ENCODE data around the gene MYO6.
"Not testable (repeated sequence)": the region's sequence is repeated elsewhere in the genome, so short reads cannot be mapped to it uniquely, and the experiment has no call there.

Gene MYO6

DNA sequence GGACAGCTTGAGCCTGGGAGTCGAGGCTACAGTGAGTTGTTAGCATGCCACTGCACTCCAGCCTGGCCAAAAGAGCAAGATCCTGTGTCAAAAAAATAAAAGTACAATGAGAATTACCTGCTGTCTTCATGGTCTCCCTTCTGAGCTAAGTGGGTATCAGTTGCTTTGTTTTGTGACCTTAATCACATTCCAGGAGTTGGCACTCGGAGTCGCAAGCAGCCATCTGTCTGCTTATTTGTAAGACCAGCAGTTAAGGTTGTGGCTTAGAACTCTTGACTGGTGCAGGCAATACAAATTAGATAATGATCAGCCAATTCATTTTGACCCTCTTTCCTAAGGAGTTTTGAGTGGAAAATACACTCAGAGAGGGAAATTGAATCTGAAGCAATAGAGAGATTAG lies 114.0 kb downstream of the MYO6 start:
- no peaks in the 10 kb centered on the region for H3K9me3 Mint-ChIP-seq
- H3K36me3 Mint-ChIP-seq (ENCODE audit: low read depth), result no peaks in the 10 kb centered on the region
- H3K4me1 Mint-ChIP-seq (ENCODE audit: low read depth), result no peaks in the 10 kb centered on the region
- intact Hi-C loops (cut with micrococcal nuclease), result no loop called here
- H3K27me3 Mint-ChIP-seq, result peaks cover 4% of the 10 kb centered on the region
- no peak overlapping the region for H3K27ac Mint-ChIP-seq
- no peak overlapping the region for H3K4me3 Mint-ChIP-seq

DNA sequence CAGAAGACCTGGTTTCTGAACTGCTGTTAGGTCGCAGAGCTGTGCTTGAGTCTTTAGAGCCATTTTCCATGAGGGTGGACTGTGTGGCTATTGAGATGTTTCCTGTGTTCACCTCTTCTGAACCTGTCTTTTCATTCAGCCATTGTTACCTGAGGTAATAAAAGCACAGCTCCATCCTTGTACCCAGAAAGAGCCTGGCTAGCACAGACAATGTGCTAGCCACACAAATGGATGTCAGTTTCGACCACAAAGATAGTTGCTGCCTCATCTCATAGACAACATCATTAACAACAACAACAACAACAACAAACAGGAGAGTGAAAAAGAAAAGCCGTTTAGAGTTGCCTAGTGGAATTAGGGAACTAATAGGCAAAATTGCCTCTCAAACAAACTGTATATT lies 114.7 kb downstream of the MYO6 start:
- H3K36me3 Mint-ChIP-seq (ENCODE audit: low read depth), result no peaks in the 10 kb centered on the region
- H3K4me3 Mint-ChIP-seq, result no peak overlapping the region
- no peak overlapping the region for H3K27ac Mint-ChIP-seq
- H3K4me1 Mint-ChIP-seq (ENCODE audit: low read depth), result no peaks in the 10 kb centered on the region
- intact Hi-C loops (cut with micrococcal nuclease), result no loop called here
- no peaks in the 10 kb centered on the region for H3K9me3 Mint-ChIP-seq
- peaks cover 4% of the 10 kb centered on the region for H3K27me3 Mint-ChIP-seq

- intact Hi-C loops (cut with micrococcal nuclease), result no loop called here
- Mint-ChIP-seq H3K27me3 (peaks cover 3% of the 10 kb centered on the region), H3K4me3 (no peak overlapping the region), H3K27ac (no peak overlapping the region), H3K9me3 (no peaks in the 10 kb centered on the region), H3K36me3 (ENCODE audit: low read depth) (no peaks in the 10 kb centered on the region), H3K4me1 (ENCODE audit: low read depth) (no peaks in the 10 kb centered on the region)
These were observed 115.4 kb downstream of the MYO6 start for GRCh38 chr6:75864446-75864845.

GRCh38 chr6:75870389-75870788 lies 121.3 kb downstream of the MYO6 start:
- Mint-ChIP-seq H3K4me3 (no peak overlapping the region), H3K4me1 (ENCODE audit: low read depth) (no peaks in the 10 kb centered on the region), H3K27ac (no peak overlapping the region), H3K9me3 (no peaks in the 10 kb centered on the region), H3K36me3 (ENCODE audit: low read depth) (no peaks in the 10 kb centered on the region), H3K27me3 (peaks cover 2% of the 10 kb centered on the region)
- intact Hi-C loops (cut with micrococcal nuclease), result no loop called here

- Mint-ChIP-seq H3K27ac (no peak overlapping the region), H3K27me3 (peaks cover 2% of the 10 kb centered on the region), H3K36me3 (ENCODE audit: low read depth) (no peaks in the 10 kb centered on the region), H3K9me3 (no peaks in the 10 kb centered on the region), H3K4me3 (no peak overlapping the region), H3K4me1 (ENCODE audit: low read depth) (no peaks in the 10 kb centered on the region)
- intact Hi-C loops (cut with micrococcal nuclease), result no loop called here
These were observed 125.2 kb downstream of the MYO6 start for GRCh38 chr6:75874224-75874623.

DNA sequence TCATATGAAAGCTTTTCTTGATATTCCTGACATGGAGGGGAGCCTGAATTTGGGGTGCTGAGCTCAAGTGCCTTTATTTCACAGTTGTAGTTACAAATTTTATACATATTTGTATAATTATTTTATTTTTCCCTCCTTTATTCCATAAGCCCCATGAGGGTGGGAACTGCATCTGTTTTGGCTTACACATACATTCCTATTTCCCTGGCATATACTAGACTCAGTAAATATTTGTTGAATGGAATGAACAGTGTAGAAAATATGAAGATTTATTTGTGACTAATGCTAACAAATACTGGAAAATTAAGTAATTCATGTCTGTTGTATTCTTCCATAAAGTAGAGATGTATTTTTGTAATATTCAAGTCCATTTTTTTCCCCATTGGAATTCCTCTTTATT lies 127.1 kb downstream of the MYO6 start:
- Mint-ChIP-seq H3K36me3 (ENCODE audit: low read depth) (no peaks in the 10 kb centered on the region), H3K4me1 (ENCODE audit: low read depth) (no peaks in the 10 kb centered on the region), H3K27me3 (peaks cover 2% of the 10 kb centered on the region), H3K27ac (no peak overlapping the region), H3K4me3 (no peak overlapping the region), H3K9me3 (no peaks in the 10 kb centered on the region)
- intact Hi-C loops (cut with micrococcal nuclease), result no loop called here

- no peaks in the 10 kb centered on the region for H3K27me3 Mint-ChIP-seq
- intact Hi-C loops (cut with micrococcal nuclease), result no loop called here
- no peaks in the 10 kb centered on the region for H3K9me3 Mint-ChIP-seq
- no peak overlapping the region for H3K27ac Mint-ChIP-seq
- H3K4me3 Mint-ChIP-seq, result no peak overlapping the region
- H3K4me1 Mint-ChIP-seq (ENCODE audit: low read depth), result no peaks in the 10 kb centered on the region
- H3K36me3 Mint-ChIP-seq (ENCODE audit: low read depth), result no peaks in the 10 kb centered on the region
These were observed 131.3 kb downstream of the MYO6 start for GRCh38 chr6:75880305-75880704.

GRCh38 chr6:75882734-75883133 lies 133.7 kb downstream of the MYO6 start:
- Mint-ChIP-seq H3K36me3 (ENCODE audit: low read depth) (no peaks in the 10 kb centered on the region), H3K4me3 (no peak overlapping the region), H3K27me3 (no peaks in the 10 kb centered on the region), H3K27ac (no peak overlapping the region), H3K4me1 (ENCODE audit: low read depth) (no peaks in the 10 kb centered on the region), H3K9me3 (no peaks in the 10 kb centered on the region)
- intact Hi-C loops (cut with micrococcal nuclease), result no loop called here

- Mint-ChIP-seq H3K27me3 (no peaks in the 10 kb centered on the region), H3K36me3 (ENCODE audit: low read depth) (no peaks in the 10 kb centered on the region), H3K27ac (no peak overlapping the region), H3K9me3 (no peaks in the 10 kb centered on the region), H3K4me3 (no peak overlapping the region), H3K4me1 (ENCODE audit: low read depth) (no peaks in the 10 kb centered on the region)
- intact Hi-C loops (cut with micrococcal nuclease), result no loop called here
These were observed 135.8 kb downstream of the MYO6 start for GRCh38 chr6:75884822-75885221.

GRCh38 chr6:75892384-75892783 lies 143.3 kb downstream of the MYO6 start:
- no peak overlapping the region for H3K4me3 Mint-ChIP-seq
- intact Hi-C loops (cut with micrococcal nuclease), result no loop called here
- no peaks in the 10 kb centered on the region for H3K9me3 Mint-ChIP-seq
- no peaks in the 10 kb centered on the region for H3K4me1 Mint-ChIP-seq (ENCODE audit: low read depth)
- H3K36me3 Mint-ChIP-seq (ENCODE audit: low read depth), result no peaks in the 10 kb centered on the region
- no peaks in the 10 kb centered on the region for H3K27me3 Mint-ChIP-seq
- no peak overlapping the region for H3K27ac Mint-ChIP-seq

- intact Hi-C loops (cut with micrococcal nuclease), result no loop called here
- H3K9me3 Mint-ChIP-seq, result no peaks in the 10 kb centered on the region
- H3K36me3 Mint-ChIP-seq (ENCODE audit: low read depth), result no peaks in the 10 kb centered on the region
- H3K27me3 Mint-ChIP-seq, result no peaks in the 10 kb centered on the region
- H3K27ac Mint-ChIP-seq, result no peak overlapping the region
- H3K4me3 Mint-ChIP-seq, result no peak overlapping the region
- H3K4me1 Mint-ChIP-seq (ENCODE audit: low read depth), result no peaks in the 10 kb centered on the region
These were observed 144.2 kb downstream of the MYO6 start for GRCh38 chr6:75893058-75893775.

DNA sequence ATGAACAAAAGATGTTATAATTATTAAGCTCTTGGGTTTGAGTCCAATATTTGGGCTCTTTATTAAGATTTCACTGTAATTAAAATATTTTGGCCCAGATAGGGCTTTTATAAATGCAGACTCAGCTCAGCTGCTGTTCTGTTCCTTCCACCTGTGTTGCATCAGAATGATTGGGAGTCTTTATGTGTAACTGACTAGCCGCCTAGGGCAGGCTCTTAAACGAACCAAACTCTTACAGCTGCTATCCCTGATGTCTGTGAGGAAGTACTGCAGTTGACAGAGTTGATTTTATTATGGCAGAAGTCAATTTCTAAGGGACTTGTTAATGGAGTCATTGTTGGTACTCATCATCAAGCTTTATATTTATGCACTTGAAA lies 144.7 kb downstream of the MYO6 start:
- H3K4me3 Mint-ChIP-seq, result no peak overlapping the region
- H3K36me3 Mint-ChIP-seq (ENCODE audit: low read depth), result no peaks in the 10 kb centered on the region
- H3K27me3 Mint-ChIP-seq, result no peaks in the 10 kb centered on the region
- no peak overlapping the region for H3K27ac Mint-ChIP-seq
- H3K4me1 Mint-ChIP-seq (ENCODE audit: low read depth), result no peaks in the 10 kb centered on the region
- H3K9me3 Mint-ChIP-seq, result no peaks in the 10 kb centered on the region
- intact Hi-C loops (cut with micrococcal nuclease), result no loop called here

DNA sequence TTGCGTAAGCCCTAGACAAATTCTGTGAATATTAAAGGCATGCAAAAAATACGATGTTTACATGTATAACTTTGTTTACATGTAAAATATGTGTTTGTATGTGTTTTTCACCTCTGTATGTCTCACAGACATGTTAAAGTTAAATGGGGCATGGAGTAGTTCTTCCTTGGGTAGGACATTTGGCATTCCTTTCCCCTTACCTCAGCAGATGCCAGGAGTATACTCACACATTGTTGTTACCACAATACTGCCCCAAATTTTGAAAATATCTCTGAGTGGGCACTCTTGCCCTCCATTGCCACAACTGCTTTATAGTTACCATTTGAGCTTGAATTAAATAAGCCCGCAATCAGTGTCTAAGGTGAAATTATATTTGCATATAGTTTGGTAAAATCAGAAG lies 147.5 kb downstream of the MYO6 start:
- H3K9me3 Mint-ChIP-seq, result no peaks in the 10 kb centered on the region
- intact Hi-C loops (cut with micrococcal nuclease), result no loop called here
- H3K4me1 Mint-ChIP-seq (ENCODE audit: low read depth), result no peaks in the 10 kb centered on the region
- H3K27me3 Mint-ChIP-seq, result no peaks in the 10 kb centered on the region
- no peak overlapping the region for H3K4me3 Mint-ChIP-seq
- H3K27ac Mint-ChIP-seq, result no peak overlapping the region
- no peaks in the 10 kb centered on the region for H3K36me3 Mint-ChIP-seq (ENCODE audit: low read depth)

DNA sequence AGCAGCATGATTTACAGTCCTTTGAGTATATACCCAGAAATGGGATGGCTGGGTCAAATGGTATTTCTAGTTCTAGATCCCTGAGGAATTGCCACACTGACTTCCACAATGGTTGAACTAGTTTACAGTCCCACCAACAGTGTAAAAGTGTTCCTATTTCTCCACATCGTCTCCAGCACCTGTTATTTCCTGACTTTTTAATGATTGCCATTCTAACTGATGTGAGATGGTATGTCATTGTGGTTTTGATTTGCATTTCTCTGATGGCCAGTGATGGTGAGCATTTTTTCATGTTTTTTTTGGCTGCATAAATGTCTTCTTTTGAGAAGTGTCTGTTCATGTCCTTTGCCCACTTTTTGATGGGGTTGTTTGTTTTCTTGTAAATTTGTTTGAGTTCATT lies 151.2 kb downstream of the MYO6 start:
- H3K4me1 Mint-ChIP-seq (ENCODE audit: low read depth); H3K4me3 Mint-ChIP-seq; H3K27me3 Mint-ChIP-seq; intact Hi-C loops (cut with micrococcal nuclease); H3K9me3 Mint-ChIP-seq; H3K36me3 Mint-ChIP-seq (ENCODE audit: low read depth); H3K27ac Mint-ChIP-seq: not testable (repeated sequence)

- H3K27me3 Mint-ChIP-seq; H3K36me3 Mint-ChIP-seq (ENCODE audit: low read depth); intact Hi-C loops (cut with micrococcal nuclease); H3K4me3 Mint-ChIP-seq; H3K4me1 Mint-ChIP-seq (ENCODE audit: low read depth); H3K9me3 Mint-ChIP-seq; H3K27ac Mint-ChIP-seq: not testable (repeated sequence)
These were observed 156.1 kb downstream of the MYO6 start for GRCh38 chr6:75905129-75905528.
